HG02973 (cell line): Measurements from ENCODE around the gene MAPK9.

Experiments used
- ATAC-seq: cut with Tn5 transposase; IDR thresholded peaks from one replicate; pipeline ENCODE4 v1.9.1; 2021; ENCODE audit warnings: moderate library complexity; ENCODE audit not compliant: unreplicated experiment

Gene MAPK9

DNA sequence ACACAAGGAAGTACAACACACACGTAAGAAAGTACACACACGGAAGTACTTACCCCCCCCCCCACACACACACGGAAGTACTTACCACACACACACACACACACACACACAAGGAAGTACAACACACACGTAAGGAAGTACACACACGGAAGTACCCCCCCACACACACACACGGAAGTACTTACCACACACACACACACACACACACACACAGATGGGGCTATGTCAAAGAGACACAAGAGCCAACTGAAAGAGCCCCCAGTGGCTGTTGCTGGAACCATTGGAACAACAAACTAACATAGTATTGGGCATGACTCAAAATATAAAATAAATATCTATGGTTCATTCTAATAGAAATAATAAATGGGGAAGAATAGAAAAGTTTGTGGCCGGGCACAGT is 4.9 kb upstream of the MAPK9 start:
- ATAC-seq, result no peak

DNA sequence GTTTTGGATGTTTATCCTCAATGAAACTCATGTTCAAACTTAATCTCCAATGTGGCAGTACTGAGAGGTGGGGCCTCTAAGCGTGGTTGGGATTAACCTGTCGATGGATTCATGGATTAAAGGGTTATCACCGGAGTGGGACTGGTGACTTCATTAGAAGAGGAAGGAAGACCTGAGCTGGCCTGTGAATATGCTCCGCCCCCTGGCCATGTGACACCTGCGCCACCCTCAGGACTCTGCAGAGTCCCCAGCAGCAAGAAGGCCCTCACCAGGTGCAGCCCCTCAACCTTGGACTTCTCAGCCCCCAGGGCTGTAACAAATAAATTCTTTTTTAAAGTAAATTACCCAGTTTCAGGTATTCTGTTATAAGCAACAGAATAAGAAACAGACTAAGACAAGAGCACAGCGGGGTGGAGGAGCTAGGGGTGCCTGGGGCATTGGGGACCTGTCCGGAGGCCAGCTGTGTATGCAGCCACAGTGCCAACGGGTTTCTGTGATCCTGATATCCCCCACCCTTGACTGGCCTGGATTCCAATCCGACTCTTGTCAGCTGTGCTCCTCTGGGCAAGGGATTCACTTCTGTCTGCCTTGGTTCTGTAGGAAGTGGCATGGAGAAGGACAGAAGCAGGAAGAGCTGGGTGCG is 3.2 kb upstream of the MAPK9 start:
- no peak for ATAC-seq

DNA sequence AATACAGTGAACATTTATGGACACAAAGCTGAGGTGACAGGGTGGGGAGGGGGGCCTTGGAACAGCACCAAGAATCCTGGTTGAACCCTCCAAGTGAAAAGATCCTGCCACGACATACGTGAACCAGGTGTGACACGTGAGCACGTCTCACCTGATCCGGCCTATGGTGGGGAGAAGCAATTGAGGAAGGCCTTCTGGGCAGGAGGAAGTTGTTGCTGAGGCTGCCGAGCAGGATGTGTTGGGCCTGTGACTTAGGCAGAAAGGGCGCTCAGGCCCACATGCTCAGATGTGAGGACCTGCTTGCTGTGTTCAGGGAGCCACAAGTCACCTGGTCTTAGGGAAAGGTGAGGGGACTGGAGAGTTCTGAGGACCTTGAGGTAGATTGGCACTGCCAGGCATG is 2.5 kb upstream of the MAPK9 start:
- ATAC-seq, result no peak

DNA sequence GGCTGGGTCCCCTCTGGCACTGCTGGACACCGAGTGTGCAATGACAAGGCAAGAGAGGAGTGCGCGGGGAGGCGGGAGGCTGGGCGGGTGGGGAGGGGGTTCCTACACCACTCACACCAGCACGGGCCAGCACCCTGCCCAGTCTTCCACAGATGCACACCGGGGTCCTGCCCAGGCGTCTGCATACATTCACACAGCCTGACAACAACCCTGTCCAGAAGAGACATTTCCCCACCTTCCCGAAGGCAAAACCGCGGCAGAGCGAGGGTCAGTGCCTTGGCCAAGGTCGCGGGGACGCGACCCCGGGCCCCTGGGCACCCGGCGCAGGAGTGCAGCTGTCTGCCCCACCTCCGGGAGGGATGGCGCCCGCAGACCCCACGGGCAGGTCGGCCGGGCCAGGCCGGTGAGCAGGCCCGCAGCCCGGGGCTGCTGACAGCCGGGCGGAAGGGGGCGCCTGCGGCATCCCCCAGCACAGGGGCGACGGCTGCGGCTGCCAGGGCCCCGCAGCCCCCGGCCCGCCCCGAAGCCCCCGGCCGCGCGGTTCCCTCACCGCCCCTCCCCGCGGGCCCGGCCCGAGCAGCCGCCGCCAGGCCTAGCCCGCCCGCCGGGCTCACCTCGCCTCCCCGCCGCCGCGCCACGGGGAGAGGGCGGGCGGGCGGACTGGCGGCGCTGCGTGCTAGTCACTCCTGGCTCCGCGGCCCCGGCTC is 496 bp downstream of the MAPK9 start:
- ATAC-seq, result peak; percentile 31

DNA sequence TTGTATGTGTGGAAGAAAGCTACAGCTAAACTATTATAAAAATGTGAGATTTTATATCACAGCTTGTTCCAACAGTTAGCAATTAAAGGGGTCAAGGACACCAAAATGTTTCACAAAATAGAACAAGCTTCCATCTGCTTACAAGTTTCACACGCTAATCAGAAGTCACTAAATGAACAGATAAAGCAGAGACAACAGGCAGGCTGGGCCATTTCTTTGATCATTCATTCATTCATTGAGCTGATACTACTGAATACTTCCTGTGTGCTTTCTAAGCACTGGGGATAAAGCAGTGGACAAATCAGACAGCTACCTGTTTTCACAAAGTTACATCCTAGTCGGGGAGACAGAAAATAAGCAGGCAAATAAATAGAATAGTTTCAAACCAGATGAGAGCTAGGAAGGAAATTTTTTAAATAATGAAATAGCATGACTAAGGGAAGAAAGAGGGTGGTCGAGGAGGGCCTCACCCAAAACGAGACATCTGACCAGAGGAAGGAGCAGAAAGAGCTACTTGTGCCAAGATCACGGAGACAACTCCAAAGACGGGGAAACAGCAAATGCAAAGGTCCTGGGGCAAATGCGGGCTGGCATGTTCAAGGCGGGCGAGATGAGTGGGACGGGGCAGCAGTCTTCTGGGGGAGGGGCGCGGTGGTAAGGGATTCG is 1.2 kb downstream of the MAPK9 start:
- no peak for ATAC-seq

DNA sequence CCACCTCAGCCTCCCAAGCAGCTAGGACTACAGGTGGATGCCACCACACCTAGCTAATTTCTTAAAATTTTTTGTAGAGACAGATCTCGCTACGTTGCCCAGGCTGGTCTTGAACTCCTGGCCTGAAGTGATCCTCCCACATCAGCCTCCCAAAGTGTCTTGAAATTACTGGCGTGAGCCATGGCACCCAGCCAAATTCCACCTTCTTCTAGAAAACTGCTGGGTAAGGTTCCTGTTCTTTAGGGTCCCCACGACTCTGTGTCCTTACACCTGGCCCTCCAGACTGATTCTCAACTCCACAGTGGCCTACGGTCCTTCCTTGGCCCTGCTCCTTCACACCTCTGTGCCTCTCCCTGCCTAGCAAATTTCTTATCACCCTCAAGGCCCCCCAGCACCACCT is 1.9 kb downstream of the MAPK9 start:
- no peak for ATAC-seq

DNA sequence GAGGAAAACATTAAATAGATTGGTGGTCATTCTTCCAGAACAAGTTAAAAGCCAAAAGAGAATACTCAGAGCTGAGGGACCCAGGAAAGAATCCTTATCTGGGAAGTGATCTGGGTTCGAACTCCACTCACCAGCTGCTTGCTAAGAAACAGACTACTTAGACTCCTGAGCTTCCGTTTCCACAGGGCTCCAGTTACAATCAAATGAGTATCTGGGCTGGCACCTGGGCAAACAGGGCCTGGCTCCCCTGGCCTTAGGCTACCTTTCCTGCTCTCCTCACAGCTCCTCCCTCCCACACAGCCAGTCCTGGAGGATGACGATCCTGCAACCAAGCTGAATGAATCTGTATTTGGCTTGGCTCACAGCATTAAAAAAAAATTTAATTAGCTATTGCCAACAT is 2.5 kb downstream of the MAPK9 start:
- ATAC-seq, result no peak

DNA sequence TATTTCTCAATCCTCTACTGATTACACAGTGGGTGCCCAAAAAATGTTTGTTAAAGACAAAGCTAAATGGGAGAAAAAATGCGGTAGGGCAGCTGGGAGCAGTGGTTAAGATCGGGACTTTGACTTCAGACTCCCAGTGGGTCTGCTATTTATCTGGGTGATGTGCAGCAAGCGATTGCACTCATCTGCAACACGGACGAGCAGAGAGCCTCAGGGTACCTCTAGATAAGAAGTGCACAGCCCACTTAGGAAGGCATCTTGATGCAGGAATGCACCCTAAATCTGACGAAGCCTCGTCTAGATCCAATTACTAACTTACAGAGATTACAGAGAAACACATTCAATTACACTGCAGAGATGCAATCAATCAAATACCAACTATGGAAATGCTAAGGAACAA is 4.0 kb downstream of the MAPK9 start:
- no peak for ATAC-seq

DNA sequence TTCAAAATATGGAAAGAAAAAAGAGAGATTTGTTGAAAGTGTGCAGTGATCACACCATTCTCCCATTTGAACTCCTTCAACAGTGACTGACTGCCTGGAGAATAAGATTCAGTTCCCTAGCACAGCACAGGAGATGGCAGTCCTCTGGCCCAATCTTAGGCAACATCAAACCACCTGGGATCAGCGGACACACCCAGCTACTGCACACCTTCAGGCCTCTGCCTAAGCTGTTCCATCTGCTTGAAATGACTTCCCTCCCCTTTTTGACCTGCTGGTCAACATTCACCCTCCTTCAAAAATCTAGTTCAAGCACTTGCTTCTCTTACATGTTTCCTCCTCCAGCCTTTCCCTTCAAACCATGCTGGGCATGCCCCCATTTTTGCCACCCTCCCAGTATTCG is 4.5 kb downstream of the MAPK9 start:
- ATAC-seq, result no peak

DNA sequence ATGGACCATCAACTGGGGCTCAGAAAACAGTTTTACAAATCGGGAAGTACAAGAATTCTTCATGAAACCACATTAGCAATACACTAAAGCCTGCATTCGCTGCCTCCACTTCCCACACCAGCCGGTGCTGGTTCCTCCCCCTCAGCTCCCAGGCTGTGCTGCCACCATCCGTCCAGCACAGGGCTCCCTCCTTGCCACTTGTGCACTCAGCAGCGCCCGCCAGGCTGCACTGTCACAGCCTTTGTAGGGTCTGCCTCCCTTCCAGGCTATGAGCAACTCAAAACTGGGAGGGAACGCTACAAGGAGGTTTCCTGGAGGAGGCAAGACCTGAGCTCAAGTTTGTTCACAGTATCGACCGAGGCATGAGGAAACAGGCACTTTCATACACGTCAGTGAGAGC is 7.7 kb downstream of the MAPK9 start:
- ATAC-seq, result no peak

DNA sequence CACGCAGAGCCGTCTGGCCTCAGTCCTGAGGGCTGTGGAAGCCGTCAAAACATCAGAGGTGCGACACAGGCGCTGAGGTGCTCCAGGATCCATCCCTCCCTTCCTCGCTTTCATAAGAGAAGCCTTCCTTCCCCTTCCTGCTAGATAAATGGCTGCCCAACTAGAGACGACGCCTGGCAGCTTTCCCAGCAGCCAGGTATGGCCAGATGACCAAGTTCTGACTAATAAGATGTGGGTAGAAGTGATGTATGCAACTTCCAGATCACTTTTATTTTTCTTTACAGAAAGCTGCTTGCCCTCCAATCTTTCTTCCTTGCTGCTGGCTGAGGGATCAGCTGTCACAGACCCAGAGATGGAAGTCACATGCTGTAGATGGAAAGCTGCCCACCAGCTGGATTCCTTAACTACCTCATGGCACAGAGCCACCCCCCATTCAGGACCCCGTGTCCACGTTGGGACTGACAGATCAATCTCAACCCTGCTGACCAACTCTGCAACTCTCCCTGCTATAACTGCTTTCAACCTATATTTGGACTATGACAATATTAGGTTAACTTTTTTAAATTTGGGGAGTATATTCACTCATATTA is 8.8 kb downstream of the MAPK9 start:
- no peak for ATAC-seq

DNA sequence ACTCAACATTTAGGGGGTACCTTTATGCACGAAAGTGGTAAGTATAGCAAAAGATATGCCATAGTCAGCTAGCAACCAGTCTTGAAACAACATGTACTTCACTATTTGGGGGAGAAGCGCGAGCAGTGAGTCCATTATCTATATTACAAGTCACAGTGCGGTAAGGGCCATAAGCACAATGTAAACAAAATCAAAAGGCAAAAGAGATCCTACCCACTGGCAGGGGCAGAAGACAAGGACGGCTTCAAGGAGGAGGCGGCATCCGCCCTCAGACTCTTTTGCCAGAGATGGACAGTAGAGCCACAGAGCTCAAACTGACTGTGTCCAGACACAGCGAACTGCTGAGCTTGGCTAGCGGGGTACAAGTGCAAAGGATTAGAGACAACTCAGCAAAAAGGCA is 9.6 kb downstream of the MAPK9 start:
- ATAC-seq, result no peak

DNA sequence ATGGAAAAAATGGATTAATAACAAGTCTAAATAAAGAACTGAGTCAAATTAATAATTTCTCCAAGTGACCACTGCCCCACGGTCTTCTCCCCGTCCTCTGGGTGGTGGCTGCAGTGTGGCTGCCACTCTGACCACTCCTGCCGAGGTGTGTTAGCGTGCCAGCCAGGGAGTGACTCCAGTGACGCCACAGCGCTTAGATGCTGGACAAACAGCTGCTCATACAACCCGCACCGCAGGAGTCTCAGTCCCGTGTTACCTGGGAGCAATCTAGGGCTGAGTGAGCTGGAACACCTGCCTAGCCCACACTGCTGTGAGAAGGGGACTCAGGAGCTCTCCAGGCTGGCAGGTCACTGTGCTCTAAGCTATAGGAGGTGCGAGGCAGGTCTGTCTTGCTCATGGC is 10.2 kb downstream of the MAPK9 start:
- no peak for ATAC-seq

DNA sequence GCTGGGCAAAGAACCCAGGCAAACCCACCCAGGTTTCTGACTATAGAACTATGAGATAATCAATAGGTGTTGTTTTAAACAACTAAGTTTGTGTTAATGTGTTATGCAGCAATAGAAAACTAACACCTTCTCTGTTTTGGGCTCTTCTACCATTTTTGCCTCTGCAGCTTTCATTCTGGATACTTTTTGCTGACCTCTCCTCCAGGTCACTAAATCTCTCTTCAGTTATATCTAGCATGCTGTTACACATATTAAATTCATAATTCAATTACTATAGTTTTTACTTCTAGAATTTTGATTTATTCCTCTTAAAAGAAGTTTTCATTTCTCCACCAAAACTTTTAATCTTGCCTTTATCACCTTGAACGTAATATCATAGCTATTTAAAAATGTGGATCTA is 17.2 kb downstream of the MAPK9 start:
- no peak for ATAC-seq

DNA sequence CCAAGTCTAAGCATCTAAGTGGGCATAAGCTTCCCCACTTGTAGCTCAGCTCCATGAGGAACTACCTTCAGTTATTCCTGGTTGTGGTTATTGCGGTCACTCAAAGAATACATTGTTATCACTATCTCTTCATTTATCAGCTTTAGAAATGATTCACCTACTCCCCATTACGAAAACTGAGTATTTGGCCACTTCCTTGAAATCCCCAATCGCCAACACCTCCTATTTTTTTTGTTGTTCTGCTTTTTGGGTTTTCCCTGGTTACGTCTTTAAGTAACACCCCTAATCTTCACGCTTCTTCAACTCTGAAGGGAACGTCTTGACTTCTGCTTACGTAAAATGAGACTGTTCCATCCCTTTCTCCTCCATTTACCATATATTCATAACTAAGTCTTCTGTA is 20.7 kb downstream of the MAPK9 start:
- ATAC-seq, result no peak

DNA sequence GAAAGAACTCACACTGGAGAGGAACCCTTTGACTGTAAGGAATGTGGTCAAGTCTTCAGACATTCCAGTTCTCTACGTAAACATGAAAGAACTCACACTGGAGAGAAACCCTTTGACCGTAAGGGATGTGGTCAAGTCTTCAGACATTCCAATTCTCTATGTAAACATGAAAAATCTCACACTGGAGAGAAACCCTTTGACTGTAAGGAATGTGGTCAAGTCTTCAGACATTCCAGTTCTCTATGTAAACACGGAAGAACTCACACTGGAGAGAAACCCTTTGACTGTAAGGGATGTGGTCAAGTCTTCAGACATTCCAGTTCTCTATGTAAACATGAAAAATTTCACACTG is 32.6 kb downstream of the MAPK9 start:
- no peak for ATAC-seq

DNA sequence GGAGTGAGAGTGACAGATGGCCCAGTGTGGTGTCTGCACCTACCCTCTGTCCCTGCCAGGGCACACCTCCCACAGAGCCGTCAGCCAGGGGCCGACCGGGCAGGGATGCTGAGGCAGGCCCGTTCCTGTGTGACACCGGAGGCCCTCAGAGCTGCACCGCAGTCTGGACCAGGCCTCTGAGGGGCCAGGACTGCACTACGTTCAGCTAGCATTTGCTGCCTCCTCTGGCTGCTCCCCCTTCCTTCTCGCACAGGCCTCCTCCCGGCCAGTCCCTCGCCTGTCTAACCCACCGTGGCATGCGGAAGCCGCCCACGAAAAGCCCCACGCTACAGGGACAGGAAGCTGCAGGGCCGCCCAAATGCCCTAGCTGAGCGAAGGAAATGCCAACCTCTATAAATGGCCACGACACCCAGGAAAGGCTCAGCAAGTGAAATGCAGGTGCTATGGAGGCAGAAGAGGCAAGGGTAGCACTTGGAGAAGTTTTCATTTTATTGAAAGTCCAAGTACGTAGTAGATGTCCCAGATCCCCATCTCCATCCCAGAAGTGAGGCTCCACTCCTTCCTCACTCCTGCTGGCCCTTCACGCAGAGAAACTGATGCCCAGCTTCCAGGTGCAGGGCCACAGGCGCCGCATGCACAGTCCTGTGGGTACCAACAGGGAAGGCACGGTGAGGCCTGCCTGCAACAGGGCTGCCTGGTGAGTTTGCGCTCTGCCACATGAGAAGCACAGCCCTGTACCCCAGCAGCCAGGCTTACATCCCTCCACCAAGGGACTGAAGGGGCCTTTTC is 38.7 kb downstream of the MAPK9 start:
- no peak for ATAC-seq

DNA sequence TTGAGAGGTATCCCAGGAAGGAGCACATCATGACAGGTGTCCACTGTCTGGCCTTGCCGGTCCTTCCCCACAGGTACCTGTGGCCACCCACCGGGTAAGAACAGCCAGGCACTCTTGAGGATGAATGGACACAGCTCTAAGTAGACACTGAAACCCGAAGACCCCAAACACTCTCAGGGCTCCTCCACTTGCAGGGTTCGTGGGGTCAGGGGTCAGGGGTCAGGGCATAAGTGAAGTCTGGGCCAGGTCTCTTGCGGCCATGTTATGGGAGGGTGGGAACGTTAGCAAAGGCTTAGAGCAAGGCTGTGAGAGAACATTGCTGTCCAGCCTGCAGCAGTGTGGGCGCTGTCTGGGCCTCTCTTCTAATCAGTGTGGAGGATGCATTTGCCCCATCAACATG is 40.0 kb downstream of the MAPK9 start:
- ATAC-seq, result no peak

DNA sequence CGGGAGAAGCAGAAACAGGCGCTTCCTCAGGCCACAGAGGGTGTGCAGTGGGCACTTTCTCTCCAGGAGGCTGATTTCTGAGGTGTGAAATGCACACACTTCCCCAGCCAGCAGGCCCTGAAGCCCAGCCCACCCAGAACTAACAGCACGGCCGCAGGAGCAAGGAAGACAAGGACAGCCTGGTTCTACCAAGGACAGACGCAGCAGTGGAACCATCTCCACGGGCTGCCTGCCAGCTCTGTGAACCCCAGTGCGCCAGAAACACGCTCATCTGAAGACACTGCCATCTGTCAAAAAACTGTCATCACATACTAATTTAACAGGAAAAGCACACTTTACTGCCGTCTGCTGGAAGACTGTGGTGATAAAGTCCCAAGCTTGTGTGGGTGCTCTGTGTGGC is 40.7 kb downstream of the MAPK9 start:
- ATAC-seq, result no peak

DNA sequence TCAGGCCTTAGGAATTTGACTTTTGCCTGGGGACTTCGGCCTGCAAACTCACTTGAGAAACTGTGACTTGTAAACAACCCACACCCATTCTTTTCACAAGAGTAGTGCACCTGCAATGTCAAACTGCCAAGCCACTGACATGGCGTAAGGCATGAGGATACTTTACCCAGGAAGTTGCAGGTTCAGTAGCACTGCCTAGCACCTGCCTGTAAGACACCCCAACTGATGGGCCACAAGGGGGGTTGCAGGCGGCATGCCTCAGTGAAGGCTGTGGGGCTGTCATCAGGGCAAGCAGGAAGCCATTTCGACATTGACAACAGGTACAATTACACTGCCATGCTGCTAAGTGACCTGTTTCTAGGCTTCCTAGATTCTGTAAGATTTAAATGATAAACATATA is 41.6 kb downstream of the MAPK9 start:
- no peak for ATAC-seq

DNA sequence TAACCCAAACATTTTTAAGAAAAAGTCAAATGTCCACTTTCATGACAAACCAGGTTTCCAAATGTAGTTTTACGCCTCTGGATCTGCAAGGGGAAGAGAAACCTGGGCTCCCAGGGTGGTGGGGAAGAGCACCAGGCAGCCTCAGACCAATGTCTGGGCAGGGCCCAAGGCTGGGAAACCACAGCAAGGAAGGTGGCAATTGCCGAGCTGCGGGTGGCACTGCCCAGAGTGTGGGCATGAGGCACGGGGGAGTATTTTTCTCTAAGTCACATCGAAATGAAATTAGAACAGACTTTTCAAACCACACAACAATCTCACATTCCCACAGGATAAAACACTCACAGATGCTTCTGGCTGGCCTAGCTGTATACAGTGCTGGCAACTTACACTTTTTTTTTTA is 50.3 kb downstream of the MAPK9 start:
- no peak for ATAC-seq
